K562 (cell line): ENCODE results near the gene MCC. TPM values are rescaled to one million over a fixed set of nuclear protein-coding genes. Genes with fewer than 3 reads are reported as not detected.

Experiments
- ATAC-seq: fragments of 200-7000 bp; cut with Tn5 transposase; 3 replicates; pipeline ENCODE4 v1.9.1; 2020; ENCODE audit warnings: moderate library complexity
- BruUV-seq: library from RNA; stranded (reverse); fragments of 400-500 nt; replicated peaks from 2 replicates; lab custom pipeline; 2021; lab: Mats Ljungman, UMichigan
- CTCF ChIA-PET: fragments of 300-600 bp; formaldehyde crosslinking; extraction: SDS; loops from one replicate; lab custom pipeline; 2021; ENCODE audit warnings: low intra/inter-chr PET ratio; lab: Yijun Ruan, JAX
- POLR2A ChIA-PET: fragments of 300-600, 350-650 bp; sonication (Branson Sonifier 250); formaldehyde crosslinking; extraction: SDS; loops from one replicate; lab custom pipeline; 2021; ENCODE audit warnings: antibody characterized with exemption, inconsistent platforms; lab: Yijun Ruan, JAX
- DNase-seq, 4 experiments: peaks; one replicate each; pipeline versions ENCODE4 v3.0.0 to v3.0.0-alpha.2; 2011 to 2018; ENCODE audit warnings: low spot score in 3 of 4, mixed read lengths in 3 of 4; ENCODE audit errors: extremely low read depth in 1 of 4
- FAIRE-seq: peaks from 2 replicates; lab custom pipeline; 2011; peaks lifted over from hg19 to GRCh38; lab: Jason Lieb, UNC
- H2AFZ ChIP-seq: 2 replicates; pipeline ENCODE4 v1.6.0; 2011; ENCODE audit warnings: low read depth, low read length, control low read depth, inconsistent platforms
- H3K27ac ChIP-seq: fragments of 200-600 bp; 3 replicates; pipeline ENCODE4 v1.8.0; 2011; ENCODE audit warnings: low read depth, mild to moderate bottlenecking, control low read depth, inconsistent platforms, low read length, moderate library complexity, mixed read lengths; ENCODE audit errors: extremely low read depth
- H3K27me3 ChIP-seq, 2 experiments: fragments of 300-600 bp in 1 of 2; 2 replicates in 1 of 2; 3 replicates in 1 of 2; pipeline versions ENCODE4 v1.6.0 to v1.8.0; 2011; ENCODE audit warnings: inconsistent platforms in 2 of 2, low read length in 2 of 2, mild to moderate bottlenecking in 1 of 2, mixed read lengths in 1 of 2, moderate library complexity in 1 of 2; ENCODE audit not compliant: control insufficient read depth in 2 of 2, insufficient read depth in 2 of 2
- H3K36me3 ChIP-seq: fragments of 300-600 bp; 3 replicates; pipeline ENCODE4 v1.8.0; 2011; ENCODE audit warnings: mild to moderate bottlenecking, low read length, inconsistent platforms; ENCODE audit not compliant: control insufficient read depth, insufficient read depth
- H3K4me1 ChIP-seq, 2 experiments: fragments of 200-600 bp in 1 of 2; replicated peaks in 1 of 2; 2 replicates in 1 of 2; 3 replicates in 1 of 2; pipeline versions ENCODE4 v1.5.1 to v1.8.0; 2011; ENCODE audit warnings: inconsistent platforms in 2 of 2, low read length in 2 of 2, mild to moderate bottlenecking in 1 of 2, mixed read lengths in 1 of 2, moderate library complexity in 1 of 2; ENCODE audit not compliant: control insufficient read depth in 2 of 2, insufficient read depth in 2 of 2
- H3K4me2 ChIP-seq: 2 replicates; pipeline ENCODE4 v1.6.1; 2011; ENCODE audit warnings: low read length, control low read depth, inconsistent platforms, mixed read lengths; ENCODE audit not compliant: insufficient read depth
- H3K4me3 ChIP-seq: fragments of 200-600 bp; sonication (generic), shearing (Covaris generic); 2 replicates; pipeline ENCODE4 v1.5.1; 2016; ENCODE audit warnings: control low read depth, inconsistent platforms
- H3K79me2 ChIP-seq: fragments of 200-600 bp; 3 replicates; pipeline ENCODE4 v1.8.0; 2011; ENCODE audit warnings: low read length, inconsistent platforms; ENCODE audit not compliant: control insufficient read depth, insufficient read depth
- H3K9ac ChIP-seq, 2 experiments: 2 replicates each; pipeline versions ENCODE4 v1.6.0 to v1.6.1; 2011; ENCODE audit warnings: low read depth in 2 of 2, low read length in 2 of 2, control low read depth in 1 of 2, inconsistent platforms in 1 of 2, mild to moderate bottlenecking in 1 of 2, mixed read lengths in 1 of 2; ENCODE audit not compliant: insufficient read depth in 1 of 2
- H3K9me1 ChIP-seq: one replicate; pipeline ENCODE4 v1.6.0; 2011; ENCODE audit warnings: inconsistent platforms, mild to moderate bottlenecking, low read length, moderate library complexity; ENCODE audit not compliant: control insufficient read depth, insufficient read depth
- H3K9me3 ChIP-seq: replicated peaks from 2 replicates; pipeline ENCODE4 v1.5.1; 2011; ENCODE audit warnings: low read depth, low read length, inconsistent platforms; ENCODE audit not compliant: control insufficient read depth, insufficient read depth
- H4K20me1 ChIP-seq: replicated peaks from 2 replicates; pipeline ENCODE4 v1.6.1; 2011; ENCODE audit warnings: low read length, inconsistent platforms, mixed read lengths; ENCODE audit not compliant: control insufficient read depth, insufficient read depth
- ELF4 ChIP-seq: fragments of 450-650 bp; formaldehyde crosslinking; IDR thresholded peaks from 2 replicates; pipeline ENCODE4 v1.4.0; 2022; ENCODE audit warnings: missing genetic modification characterization
- ETS2 ChIP-seq: IDR thresholded peaks from 2 replicates; pipeline ENCODE4 v1.6.1; 2016; ENCODE audit warnings: borderline replicate concordance, missing genetic modification characterization, mild to moderate bottlenecking, moderate library complexity, missing compliant biosample characterization; ENCODE audit not compliant: poor library complexity, severe bottlenecking
- FOXJ2 ChIP-seq: fragments of 200-800 bp; sonication (Bioruptor generic); IDR thresholded peaks from 2 replicates; pipeline ENCODE4 v1.6.1; 2016; ENCODE audit warnings: missing genetic modification characterization, missing compliant biosample characterization
- FOXK2 ChIP-seq, 2 experiments: fragments of 450-650 bp; IDR thresholded peaks in 1 of 2; conservative IDR thresholded peaks in 1 of 2; 2 replicates each; pipeline ENCODE4 v1.6.1; 2016; ENCODE audit warnings: low read depth in 2 of 2, mild to moderate bottlenecking in 1 of 2
- MAZ ChIP-seq, 2 experiments: fragments of 450-650 bp in 1 of 2; sonication (generic) in 1 of 2; formaldehyde crosslinking; IDR thresholded peaks in 1 of 2; conservative IDR thresholded peaks in 1 of 2; 2 replicates each; pipeline versions ENCODE4 v1.4.0 to v1.5.0; 2020; ENCODE audit warnings: mild to moderate bottlenecking in 1 of 2, missing genetic modification reagents in 1 of 2
- MEF2A ChIP-seq: IDR thresholded peaks from 2 replicates; pipeline ENCODE4 v1.6.1; 2011; ENCODE audit warnings: low read depth, mild to moderate bottlenecking, low read length, moderate library complexity; ENCODE audit not compliant: control insufficient read depth
- NUFIP1 ChIP-seq: fragments of 450-650 bp; IDR thresholded peaks from 2 replicates; pipeline ENCODE4 v1.6.1; 2018; ENCODE audit not compliant: partially characterized antibody
- TAF7 ChIP-seq: fragments of 450-650 bp; IDR thresholded peaks from 2 replicates; pipeline ENCODE4 v1.6.1; 2016; ENCODE audit warnings: missing genetic modification characterization, missing compliant biosample characterization
- ZBTB17 ChIP-seq: fragments of 450-650 bp; formaldehyde crosslinking; IDR thresholded peaks from 2 replicates; pipeline ENCODE4 v1.4.0; 2020; ENCODE audit warnings: mild to moderate bottlenecking
- WGBS: fragments of 100-300 bp; shearing (Covaris generic); methylation state at CpG from one replicate; pipeline ENCODE4 v1.1.6; 2016; ENCODE audit warnings: low coverage, mixed read lengths; ENCODE audit not compliant: insufficient coverage; ENCODE audit errors: missing lambda C conversion rate; 5-methylcytosine and 5-hydroxymethylcytosine counted together
- in situ Hi-C: fragments of 300-500 bp; cut with MboI; formaldehyde crosslinking; loops from 4 replicates; pipeline ENCODE4 v1.15.0; 2018; ENCODE audit warnings: inconsistent platforms, mixed read lengths
- intact Hi-C: fragments of 100-400 bp; cut with micrococcal nuclease; formaldehyde crosslinking; loops from 2 replicates; pipeline ENCODE4 v1.14.2; 2022
- polyA plus RNA-seq, 8 experiments: library from polyadenylated mRNA; depleted of rRNA in 4 of 8; stranded (reverse) in 5 of 8; unstranded in 3 of 8; fragments of >200 nt; fragmentation: Nextera tagmentation in 2 of 8; fragmentation: Illumina TruSeq in 1 of 8; extraction: Ambion mirVana in 2 of 8; extraction: Trizol in 1 of 8; gene quantifications; 2 replicates each; pipeline versions ENCODE4 v1.2.1 to v1.2.3, GENCODE V29; 2011 to 2014; ENCODE audit warnings: inconsistent platforms in 1 of 8, missing spikeins in 1 of 8
- total RNA-seq, 7 experiments: library from RNA; depleted of rRNA in 6 of 7; stranded (reverse); fragments of >200 nt in 6 of 7; fragmentation: Illumina TruSeq in 2 of 7; extraction: Trizol in 2 of 7; gene quantifications; 2 replicates each; pipeline versions ENCODE4 v1.2.1 to v1.2.3, GENCODE V29; 2011 to 2021; ENCODE audit warnings: low replicate concordance in 1 of 7
- TF ChIP-seq, protein P1 (sequence below): IDR thresholded peaks from 2 replicates; pipeline ENCODE4 v1.6.1; 2011; ENCODE audit not compliant: insufficient read length; ENCODE audit errors: extremely low read depth

The MCC gene
- total and polyA plus RNA-seq, 9 of the 15 experiments (the other 6 are each of a cell fraction or from before 2014, with no cell fraction given), result 0.04 to 0.24 (median 0.06) TPM; not detected in 1

DNA sequence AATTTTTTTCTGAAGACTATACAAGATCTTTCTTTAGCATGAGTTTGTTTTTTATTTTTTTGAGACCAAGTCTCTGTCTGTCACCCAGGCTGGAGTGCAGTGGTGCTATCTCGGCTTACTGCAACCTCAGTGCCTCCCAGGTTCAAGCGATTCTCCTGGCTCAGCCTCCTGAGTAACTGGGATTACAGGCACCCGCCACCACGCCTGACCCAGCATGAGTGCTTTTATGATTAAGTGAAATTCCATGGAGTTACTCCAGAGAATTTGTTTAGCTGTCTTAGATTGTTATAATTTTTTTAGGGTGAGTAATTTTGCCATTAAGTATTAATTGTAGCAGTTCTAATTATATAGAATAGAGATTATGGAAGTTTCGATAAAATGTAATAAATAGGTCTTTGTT lies 39.5 kb upstream of the MCC start:
- no peaks in the 10 kb centered on the region for H3K27me3 ChIP-seq
- peaks cover 21% of the 10 kb centered on the region; the same call in 2 of the 3 replicates for H3K79me2 ChIP-seq
- 99% methylated on average over 5 of the region's 5 CpGs for WGBS
- H2AFZ ChIP-seq, result no peak overlapping the region
- intact Hi-C loops, result no loop called here
- no peak overlapping the region for H3K4me2 ChIP-seq
- H3K27ac ChIP-seq, result no peak overlapping the region
- CTCF ChIA-PET, result no interaction called here
- H3K9ac ChIP-seq, result no peak overlapping the region
- peaks cover 19% of the 10 kb centered on the region; the same call in 1 of the 3 replicates for H3K36me3 ChIP-seq
- DNase-seq, result no peak
- H3K4me3 ChIP-seq, result no peak overlapping the region
- FAIRE-seq, result no peak
- no peaks in the 10 kb centered on the region for H3K4me1 ChIP-seq
- POLR2A ChIA-PET, result no interaction called here
- no TSS peak for BruUV-seq
- ATAC-seq, result no peak
- H4K20me1 ChIP-seq, result no peaks in the 10 kb centered on the region
- H3K9me3 ChIP-seq, result no peaks in the 10 kb centered on the region
- TF ChIP-seq MEF2A, result no peak
- no peak for TF ChIP-seq TAF7 (tag)
- no peak for TF ChIP-seq FOXJ2 (tag)
- no peak for TF ChIP-seq ZBTB17
- TF ChIP-seq, protein P1, sequence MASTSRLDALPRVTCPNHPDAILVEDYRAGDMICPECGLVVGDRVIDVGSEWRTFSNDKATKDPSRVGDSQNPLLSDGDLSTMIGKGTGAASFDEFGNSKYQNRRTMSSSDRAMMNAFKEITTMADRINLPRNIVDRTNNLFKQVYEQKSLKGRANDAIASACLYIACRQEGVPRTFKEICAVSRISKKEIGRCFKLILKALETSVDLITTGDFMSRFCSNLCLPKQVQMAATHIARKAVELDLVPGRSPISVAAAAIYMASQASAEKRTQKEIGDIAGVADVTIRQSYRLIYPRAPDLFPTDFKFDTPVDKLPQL, result no peak
- TF ChIP-seq FOXK2 (conservative IDR thresholded peaks at IDR 0.05 in 1 of 2, IDR thresholded peaks at IDR 0.05 in 1 of 2; ENCODE audit: low read depth in 2 of 2), result no peak
- TF ChIP-seq MAZ (CRISPR knock-in tag; conservative IDR thresholded peaks at IDR 0.05 in 1 of 2, IDR thresholded peaks at IDR 0.05 in 1 of 2), result no peak
- no peak for TF ChIP-seq NUFIP1
- no peak for TF ChIP-seq ELF4 (CRISPR knock-in tag)
- TF ChIP-seq ETS2 (tag), result no peak
- no peaks in the 10 kb centered on the region for H3K9me1 ChIP-seq
- in situ Hi-C loops, result no loop called here
